ENCODE measurements around the gene CHD5.

- no peak for TF ChIP-seq EP300 (conservative IDR thresholded peaks at IDR 0.05; ENCODE audit: poor library complexity, severe bottlenecking)
- TF ChIP-seq CTCF (IDR thresholded peaks at IDR 0.05; ENCODE audit: poor library complexity, severe bottlenecking): no peak
- TF ChIP-seq RAD21 (conservative IDR thresholded peaks at IDR 0.05): no peak
- no peak for TF ChIP-seq MXI1 (conservative IDR thresholded peaks at IDR 0.05; ENCODE audit: poor library complexity, severe bottlenecking)
- no peak for TF ChIP-seq TAF1 (IDR thresholded peaks at IDR 0.05; ENCODE audit: low read depth)
- TF ChIP-seq EZH2 (IDR thresholded peaks at IDR 0.05; ENCODE audit: borderline replicate concordance, insufficient read depth, low read length, poor library complexity, severe bottlenecking): no peak
- TF ChIP-seq REST (IDR thresholded peaks at IDR 0.05; ENCODE audit: borderline replicate concordance): no peak
- TF ChIP-seq POLR2AphosphoS5 (IDR thresholded peaks at IDR 0.05): no peak
Measured at GRCh38 chr1:6108476-6108875, 71.6 kb downstream of the CHD5 start.

All from neural cell (in vitro differentiated cells).